AG09309 (cell line): Measurements from ENCODE around the gene ASMT.

Experiments
- DNase-seq: peaks from one replicate; pipeline ENCODE4 v3.0.0-alpha.2; 2010; ENCODE audit warnings: low read depth
- H3K4me3 ChIP-seq: 2 replicates; pipeline ENCODE4 v1.5.1; 2011; ENCODE audit warnings: mild to moderate bottlenecking, low read depth, low read length, moderate library complexity; ENCODE audit not compliant: control insufficient read depth
- CTCF ChIP-seq: IDR thresholded peaks from 2 replicates; pipeline ENCODE4 v1.5.1; 2011; ENCODE audit warnings: mild to moderate bottlenecking, low read depth, low read length, inconsistent platforms; ENCODE audit not compliant: insufficient read depth, control insufficient read depth; ENCODE audit errors: missing control alignments

The ASMT gene

GRCh38 chrX:1661048-1661921, 46.4 kb downstream of the ASMT start:
- no peak overlapping the region for H3K4me3 ChIP-seq
- no peak for DNase-seq

GRCh38 chrX:1661922-1662221, 47.0 kb downstream of the ASMT start:
- TF ChIP-seq CTCF: no peak
- no peak for DNase-seq
- no peak overlapping the region for H3K4me3 ChIP-seq

More at GRCh38 chrX:1661048-1661921, 46.4 kb downstream of the ASMT start:
- no peak for TF ChIP-seq CTCF

GRCh38 chrX:1667566-1667965, 52.7 kb downstream of the ASMT start:
- no peak overlapping the region for H3K4me3 ChIP-seq
- DNase-seq: no peak
- no peak for TF ChIP-seq CTCF

- no peak overlapping the region for H3K4me3 ChIP-seq
- no peak for DNase-seq
- peak; percentile 73 for TF ChIP-seq CTCF
Observed at GRCh38 chrX:1673337-1673736, 58.5 kb downstream of the ASMT start.

- H3K4me3 ChIP-seq: no peak overlapping the region
- no peak for DNase-seq
- TF ChIP-seq CTCF: no peak
Observed at GRCh38 chrX:1676866-1677265, 62.0 kb downstream of the ASMT start.

GRCh38 chrX:1679238-1679637, 64.4 kb downstream of the ASMT start:
- no peak for DNase-seq
- TF ChIP-seq CTCF: no peak
- H3K4me3 ChIP-seq: no peak overlapping the region
